Tibial artery (tissue), 4 donors: ENCODE results near the gene ERI2.
A peak's percentile ranks its signal among the peaks of the same experiment; 100 is the strongest.

Experiments
- DNase-seq, 2 donors: peaks; one replicate each; pipeline ENCODE4 v3.0.0-alpha.2; 2019
- H3K27ac ChIP-seq, 2 donors: fragments of 200-600 bp; sonication (generic) in 1 of 2; 1 replicate in 1 of 2; 2 replicates in 1 of 2; pipeline ENCODE4 v1.5.1; 2018 to 2019; ENCODE audit warnings: mild to moderate bottlenecking in 1 of 2
- H3K27me3 ChIP-seq, 2 donors: fragments of 200-600 bp; sonication (generic) in 1 of 2; one replicate each; pipeline versions ENCODE4 v1.5.1 to v1.6.0; 2016 to 2019
- H3K36me3 ChIP-seq, 3 donors: fragments of 200-600 bp; sonication (generic) in 2 of 3; one replicate each; pipeline ENCODE4 v1.5.1; 2016 to 2019; ENCODE audit warnings: mild to moderate bottlenecking in 2 of 3
- H3K4me1 ChIP-seq, 4 donors: fragments of 200-600 bp; sonication (generic) in 2 of 4; 1 replicate in 3 of 4; 2 replicates in 1 of 4; pipeline ENCODE4 v1.5.1; 2016 to 2019
- H3K4me3 ChIP-seq, 2 donors: fragments of 200-600 bp; sonication (generic) in 1 of 2; 1 replicate in 1 of 2; 2 replicates in 1 of 2; pipeline ENCODE4 v1.5.1; 2018 to 2019; ENCODE audit warnings: mild to moderate bottlenecking in 2 of 2
- H3K9me3 ChIP-seq, 3 donors: fragments of 200-600 bp; sonication (generic) in 1 of 3; one replicate each; pipeline ENCODE4 v1.5.1; 2016 to 2019
- intact Hi-C: fragments of 100-400 bp; cut with DNase I; formaldehyde crosslinking; loops from one replicate; pipeline ENCODE4 v1.15.0; 2023; ENCODE audit warnings: low total_unique reads
- TF ChIP-seq, protein P1 (sequence below), 2 experiments: fragments of 200-600 bp in 1 of 2; fragments of 450-650 bp in 1 of 2; IDR thresholded peaks; one replicate each; pipeline ENCODE4 v1.5.1; 2017 to 2019; ENCODE audit warnings: antibody characterized with exemption in 2 of 2, mild to moderate bottlenecking in 1 of 2, moderate library complexity in 1 of 2

Gene ERI2

DNA sequence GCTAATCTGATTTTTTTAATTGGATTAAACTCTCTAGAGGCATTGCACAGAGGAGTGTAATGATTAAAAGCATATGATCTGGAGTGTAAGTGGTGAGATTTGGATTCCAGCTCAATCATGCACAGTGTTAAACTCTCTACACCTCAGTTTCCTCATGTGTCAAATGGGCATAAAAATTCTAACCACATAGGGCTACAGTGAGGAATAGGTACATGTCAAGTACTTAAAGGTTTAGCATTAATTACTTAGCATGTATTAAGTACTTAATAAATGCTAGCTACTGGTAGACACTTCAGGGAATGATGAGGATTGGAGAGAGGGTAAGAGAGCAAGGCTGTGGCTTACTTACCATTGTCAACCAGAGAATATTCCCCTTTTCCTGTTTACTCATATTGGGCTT is 17.1 kb downstream of the ERI2 start:
- intact Hi-C loops = no loop called here
- no peaks in the 10 kb centered on the region for H3K36me3 ChIP-seq

DNA sequence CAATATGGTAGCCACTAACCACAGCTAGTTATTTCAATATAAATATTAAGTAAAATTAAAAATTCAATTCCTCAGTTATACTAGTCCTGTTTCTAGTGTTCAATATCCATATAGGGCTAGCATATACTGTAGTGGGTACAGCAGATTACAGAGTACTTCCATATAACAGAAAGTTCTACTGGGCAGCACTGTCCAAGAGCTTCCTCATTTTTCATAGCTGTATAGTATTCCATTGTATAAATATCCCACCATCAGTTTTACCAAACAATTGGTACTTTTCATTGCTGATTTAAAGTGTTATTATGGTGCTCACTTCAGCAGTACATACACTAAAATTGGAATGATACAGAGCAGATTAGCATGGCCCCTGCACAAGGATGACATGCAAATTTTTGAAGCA is 22.1 kb downstream of the ERI2 start:
- H3K4me1 ChIP-seq = no peaks in the 10 kb centered on the region
- no peak overlapping the region for H3K4me3 ChIP-seq
- H3K27me3 ChIP-seq = no peaks in the 10 kb centered on the region
- TF ChIP-seq, protein P1, sequence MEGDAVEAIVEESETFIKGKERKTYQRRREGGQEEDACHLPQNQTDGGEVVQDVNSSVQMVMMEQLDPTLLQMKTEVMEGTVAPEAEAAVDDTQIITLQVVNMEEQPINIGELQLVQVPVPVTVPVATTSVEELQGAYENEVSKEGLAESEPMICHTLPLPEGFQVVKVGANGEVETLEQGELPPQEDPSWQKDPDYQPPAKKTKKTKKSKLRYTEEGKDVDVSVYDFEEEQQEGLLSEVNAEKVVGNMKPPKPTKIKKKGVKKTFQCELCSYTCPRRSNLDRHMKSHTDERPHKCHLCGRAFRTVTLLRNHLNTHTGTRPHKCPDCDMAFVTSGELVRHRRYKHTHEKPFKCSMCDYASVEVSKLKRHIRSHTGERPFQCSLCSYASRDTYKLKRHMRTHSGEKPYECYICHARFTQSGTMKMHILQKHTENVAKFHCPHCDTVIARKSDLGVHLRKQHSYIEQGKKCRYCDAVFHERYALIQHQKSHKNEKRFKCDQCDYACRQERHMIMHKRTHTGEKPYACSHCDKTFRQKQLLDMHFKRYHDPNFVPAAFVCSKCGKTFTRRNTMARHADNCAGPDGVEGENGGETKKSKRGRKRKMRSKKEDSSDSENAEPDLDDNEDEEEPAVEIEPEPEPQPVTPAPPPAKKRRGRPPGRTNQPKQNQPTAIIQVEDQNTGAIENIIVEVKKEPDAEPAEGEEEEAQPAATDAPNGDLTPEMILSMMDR (IDR thresholded peaks at IDR 0.05) = no peak
- no peaks in the 10 kb centered on the region for H3K9me3 ChIP-seq
- intact Hi-C loops = no loop called here
- H3K36me3 ChIP-seq = no peaks in the 10 kb centered on the region
- no peak for DNase-seq
- H3K27ac ChIP-seq = no peak overlapping the region

More for the DNA sequence above, 17.1 kb downstream of the ERI2 start:
- H3K9me3 ChIP-seq = no peaks in the 10 kb centered on the region
- H3K27me3 ChIP-seq = no peaks in the 10 kb centered on the region
- H3K4me3 ChIP-seq = no peak overlapping the region
- no peak for DNase-seq
- peaks cover 0 to 12% (median 0%) of the 10 kb centered on the region in 4 donors for H3K4me1 ChIP-seq
- TF ChIP-seq, protein P1 (IDR thresholded peaks at IDR 0.05) = no peak
- H3K27ac ChIP-seq = no peak overlapping the region

DNA sequence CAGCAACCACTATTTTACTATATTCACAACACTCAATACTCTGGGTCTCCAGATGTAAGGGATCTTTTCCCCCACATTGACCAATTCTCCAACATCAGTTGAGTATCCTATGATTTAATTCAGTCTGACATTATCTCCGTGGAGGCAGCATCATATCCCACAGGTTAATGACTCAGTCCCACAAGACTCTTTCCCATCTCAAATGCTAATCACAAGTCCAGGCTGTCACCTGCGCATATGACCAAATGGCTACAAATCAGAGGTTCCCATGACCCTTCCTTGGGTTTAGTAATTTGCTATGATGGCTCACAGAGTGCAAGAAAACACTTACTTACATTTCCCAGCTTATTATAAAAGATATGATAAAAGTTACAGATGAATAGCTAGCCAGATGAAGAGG is 23.8 kb downstream of the ERI2 start:
- Histone ChIP-seq H3K27me3 (no peaks in the 10 kb centered on the region), H3K4me1 (no peaks in the 10 kb centered on the region), H3K9me3 (no peaks in the 10 kb centered on the region), H3K36me3 (peaks cover 0 to 6% (median 0%) of the 10 kb centered on the region in 3 donors), H3K4me3 (no peak overlapping the region), H3K27ac (no peak overlapping the region)
- DNase-seq = no peak
- intact Hi-C loops = no loop called here
- TF ChIP-seq, protein P1 (IDR thresholded peaks at IDR 0.05) = no peak

DNA sequence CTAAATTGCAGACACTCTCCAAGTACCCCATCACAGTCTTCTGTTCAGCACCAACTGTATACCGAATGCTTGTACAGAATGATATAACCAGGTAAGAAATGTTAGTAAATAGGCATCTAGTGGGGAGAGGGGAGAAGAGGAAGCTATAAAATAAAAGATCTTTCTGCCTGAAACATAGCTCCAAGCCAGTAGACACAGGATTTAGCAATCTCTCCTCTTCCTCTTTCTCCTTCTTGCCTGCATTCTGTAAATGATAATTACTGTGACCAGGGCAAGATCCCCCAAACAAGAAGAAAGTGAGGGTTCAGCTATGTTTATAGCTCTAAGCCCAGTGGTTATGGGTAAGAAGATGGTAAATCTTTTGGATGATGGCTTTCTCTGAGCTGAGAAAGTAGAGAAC is 24.6 kb downstream of the ERI2 start:
- Histone ChIP-seq H3K36me3 (peaks cover 0 to 11% (median 0%) of the 10 kb centered on the region in 3 donors), H3K27me3 (no peaks in the 10 kb centered on the region), H3K4me3 (no peak overlapping the region), H3K9me3 (no peaks in the 10 kb centered on the region), H3K4me1 (no peaks in the 10 kb centered on the region), H3K27ac (no peak overlapping the region)
- intact Hi-C loops = no loop called here
- no peak for DNase-seq
- TF ChIP-seq, protein P1 (IDR thresholded peaks at IDR 0.05) = no peak

DNA sequence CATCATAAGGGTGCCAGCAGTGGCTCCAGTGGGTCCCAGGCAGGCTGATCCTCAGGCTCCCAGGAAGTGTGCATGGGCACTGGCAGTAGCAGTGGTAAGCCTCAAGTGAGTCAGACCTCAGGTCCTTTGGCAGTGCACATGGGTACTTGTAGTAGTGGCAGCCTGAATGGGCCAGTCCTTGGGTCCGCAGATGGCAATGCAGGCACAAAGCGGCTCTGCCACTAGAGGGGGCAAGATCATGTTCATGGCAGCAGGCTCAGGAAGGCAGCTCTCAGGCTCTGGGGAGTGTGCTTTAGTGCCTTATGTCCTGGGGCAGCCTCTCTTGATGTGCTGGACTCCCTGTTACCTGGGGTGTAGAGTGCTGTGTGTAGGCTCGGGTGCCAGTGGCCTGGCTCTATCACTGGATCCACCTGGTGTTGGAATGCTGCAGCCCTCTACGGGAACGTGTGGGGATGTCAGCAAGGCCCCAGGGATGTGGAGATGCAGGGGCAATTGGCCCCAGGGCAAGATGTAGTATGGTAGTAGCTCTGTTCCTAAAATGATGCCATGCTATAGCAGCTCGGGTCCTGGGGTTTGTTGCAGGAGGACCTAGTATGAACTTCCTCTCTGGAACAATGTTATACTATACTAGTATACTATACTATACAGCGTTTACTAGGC is 31.4 kb downstream of the ERI2 start:
- Histone ChIP-seq H3K9me3 (no peaks in the 10 kb centered on the region), H3K36me3 (peaks cover 0 to 11% (median 0%) of the 10 kb centered on the region in 3 donors), H3K4me1 (no peaks in the 10 kb centered on the region), H3K27me3 (no peaks in the 10 kb centered on the region), H3K27ac (no peak overlapping the region), H3K4me3 (no peak overlapping the region)
- TF ChIP-seq, protein P1 (IDR thresholded peaks at IDR 0.05) = peak in 1 of 2 experiments; percentile 18
- peak in 1 of 2 donors; percentile 24 for DNase-seq
- intact Hi-C loops = no loop called here
